GM12878 (cell line): ENCODE data around the gene GOLGA8H. TPM values are rescaled to one million over a fixed set of nuclear protein-coding genes. Genes with fewer than 3 reads are reported as not detected.
A peak's percentile ranks its signal among the peaks of the same experiment; 100 is the strongest.

ENCODE experiments used
- CBFB ChIP-seq: IDR thresholded peaks from 2 replicates; pipeline ENCODE4 v1.6.1; 2016; ENCODE audit warnings: antibody characterized with exemption, low read depth
- EED ChIP-seq: sonication (generic); IDR thresholded peaks from 2 replicates; pipeline ENCODE4 v1.6.1; 2016; ENCODE audit warnings: antibody characterized with exemption, low read depth
- EP300 ChIP-seq, 2 experiments: fragments of 150-350 bp in 1 of 2; IDR thresholded peaks; 2 replicates each; pipeline ENCODE4 v1.6.1; 2011 to 2012; ENCODE audit warnings: low read depth in 2 of 2, low read length in 2 of 2, borderline replicate concordance in 1 of 2, improper control_type of control experiment in 1 of 2, inconsistent platforms in 1 of 2; ENCODE audit not compliant: control insufficient read depth in 1 of 2
- FOXM1 ChIP-seq: IDR thresholded peaks from 2 replicates; pipeline ENCODE4 v1.6.1; 2012; ENCODE audit warnings: low read depth, mild to moderate bottlenecking, inconsistent platforms, low read length, moderate library complexity
- GATAD2B ChIP-seq: fragments of 450-650 bp; conservative IDR thresholded peaks from 2 replicates; pipeline ENCODE4 v1.6.1; 2017; ENCODE audit warnings: low read depth, mild to moderate bottlenecking, moderate library complexity
- HDAC2 ChIP-seq: fragments of 200-600 bp; sonication (generic); IDR thresholded peaks from 2 replicates; pipeline ENCODE4 v1.6.1; 2017
- MLLT1 ChIP-seq: fragments of 450-650 bp; IDR thresholded peaks from 2 replicates; pipeline ENCODE4 v1.6.1; 2016; ENCODE audit warnings: mild to moderate bottlenecking
- MXI1 ChIP-seq: fragments of 150-350 bp; IDR thresholded peaks from 2 replicates; pipeline ENCODE4 v1.6.1; 2011; ENCODE audit warnings: low read depth, mild to moderate bottlenecking, inconsistent platforms, low read length, improper control_type of control experiment
- MYB ChIP-seq: fragments of 150-350 bp; IDR thresholded peaks from 2 replicates; pipeline ENCODE4 v1.6.1; 2014; ENCODE audit warnings: mild to moderate bottlenecking, low read depth, low read length, borderline replicate concordance
- NBN ChIP-seq: fragments of 450-650 bp; IDR thresholded peaks from 2 replicates; pipeline ENCODE4 v1.6.1; 2016
- NR2F1 ChIP-seq: fragments of 450-650 bp; conservative IDR thresholded peaks from 2 replicates; pipeline ENCODE4 v1.6.1; 2017; ENCODE audit warnings: mild to moderate bottlenecking
- POLR2A ChIP-seq: IDR thresholded peaks from 2 replicates; pipeline ENCODE4 v1.6.1; 2011; ENCODE audit warnings: low read depth, mild to moderate bottlenecking, low read length
- SIN3A ChIP-seq: IDR thresholded peaks from 2 replicates; pipeline ENCODE4 v1.6.1; 2012; ENCODE audit warnings: low read depth, low read length, improper control_type of control experiment
- SIX5 ChIP-seq: IDR thresholded peaks from 2 replicates; pipeline ENCODE4 v1.6.1; 2011; ENCODE audit warnings: mild to moderate bottlenecking, low read depth, low read length, moderate library complexity; ENCODE audit not compliant: severe bottlenecking
- SP1 ChIP-seq: IDR thresholded peaks from one replicate; pipeline ENCODE4 v1.6.1; 2011; ENCODE audit warnings: low read depth, low read length
- YY1 ChIP-seq: IDR thresholded peaks from 2 replicates; pipeline ENCODE4 v1.6.1; 2011; ENCODE audit warnings: low read depth, mild to moderate bottlenecking, low read length
- ZNF207 ChIP-seq: fragments of 450-650 bp; IDR thresholded peaks from 2 replicates; pipeline ENCODE4 v1.6.1; 2014; ENCODE audit warnings: antibody characterized with exemption, mild to moderate bottlenecking, borderline replicate concordance
- polyA plus RNA-seq, 11 experiments: library from polyadenylated mRNA; depleted of rRNA in 4 of 11; unstranded in 6 of 11; stranded (reverse) in 5 of 11; fragments of >200 nt; fragmentation: Nextera tagmentation in 4 of 11; fragmentation: Illumina TruSeq in 1 of 11; extraction: Ambion mirVana in 4 of 11; extraction: Trizol in 1 of 11; gene quantifications; 1 replicate in 1 of 11; 2 replicates in 10 of 11; pipeline versions ENCODE4 v1.2.1 to v1.2.3, GENCODE V29; 2011 to 2016; ENCODE audit warnings: inconsistent platforms in 2 of 11, missing spikeins in 2 of 11, low read depth in 1 of 11
- total RNA-seq, 4 experiments: library from RNA; depleted of rRNA in 3 of 4; stranded (reverse); fragments of >200 nt in 3 of 4; fragmentation: Illumina TruSeq in 1 of 4; extraction: Trizol in 1 of 4; gene quantifications; 2 replicates each; pipeline versions ENCODE4 v1.2.1 to v1.2.3, GENCODE V29; 2013 to 2021
- TF ChIP-seq, protein P1 (sequence below): fragments of 450-650 bp; IDR thresholded peaks from 2 replicates; pipeline ENCODE4 v1.6.1; 2017; ENCODE audit warnings: borderline replicate concordance
- TF ChIP-seq, protein P2 (sequence below): IDR thresholded peaks from 2 replicates; pipeline ENCODE4 v1.6.1; 2012; ENCODE audit warnings: low read depth, low read length, improper control_type of control experiment
- TF ChIP-seq, protein P3 (sequence below): fragments of 450-650 bp; IDR thresholded peaks from 2 replicates; pipeline ENCODE4 v1.6.1; 2017; ENCODE audit warnings: low read depth, mild to moderate bottlenecking, moderate library complexity
- TF ChIP-seq, protein P4 (sequence below): fragments of 450-650 bp; IDR thresholded peaks from 2 replicates; pipeline ENCODE4 v1.6.1; 2017; ENCODE audit warnings: mild to moderate bottlenecking, low read depth, inconsistent platforms; ENCODE audit not compliant: poor library complexity, severe bottlenecking

GOLGA8H gene
- total and polyA plus RNA-seq, 10 of the 15 experiments (the other 5 are each of a cell fraction or from before 2014, with no cell fraction given): 0.18 to 0.56 (median 0.39) TPM; not detected in 4

GRCh38 chr15:30625436-30626193 lies 21.8 kb downstream of the GOLGA8H start, which contains the start of gene ARHGAP11B (continued):
- peak; percentile 3 for TF ChIP-seq SIX5
- 0 out of 2 replicates have a peak, but pooled peaks have one; percentile 26 for TF ChIP-seq EED
- peak; percentile 79; the same call in 1 of the 2 replicates for TF ChIP-seq FOXM1
- TF ChIP-seq, protein P1, sequence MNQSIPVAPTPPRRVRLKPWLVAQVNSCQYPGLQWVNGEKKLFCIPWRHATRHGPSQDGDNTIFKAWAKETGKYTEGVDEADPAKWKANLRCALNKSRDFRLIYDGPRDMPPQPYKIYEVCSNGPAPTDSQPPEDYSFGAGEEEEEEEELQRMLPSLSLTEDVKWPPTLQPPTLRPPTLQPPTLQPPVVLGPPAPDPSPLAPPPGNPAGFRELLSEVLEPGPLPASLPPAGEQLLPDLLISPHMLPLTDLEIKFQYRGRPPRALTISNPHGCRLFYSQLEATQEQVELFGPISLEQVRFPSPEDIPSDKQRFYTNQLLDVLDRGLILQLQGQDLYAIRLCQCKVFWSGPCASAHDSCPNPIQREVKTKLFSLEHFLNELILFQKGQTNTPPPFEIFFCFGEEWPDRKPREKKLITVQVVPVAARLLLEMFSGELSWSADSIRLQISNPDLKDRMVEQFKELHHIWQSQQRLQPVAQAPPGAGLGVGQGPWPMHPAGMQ: peak; percentile 90
- TF ChIP-seq MXI1: peak; percentile 92
- peak; percentile 96 for TF ChIP-seq SIN3A
- TF ChIP-seq ZNF207: peak; percentile 74; the same call in 1 of the 2 replicates
- TF ChIP-seq GATAD2B: 0 out of 2 replicates have a peak, but pooled peaks have one; percentile 52
- peak; percentile 92 for TF ChIP-seq MYB
- TF ChIP-seq, protein P2, sequence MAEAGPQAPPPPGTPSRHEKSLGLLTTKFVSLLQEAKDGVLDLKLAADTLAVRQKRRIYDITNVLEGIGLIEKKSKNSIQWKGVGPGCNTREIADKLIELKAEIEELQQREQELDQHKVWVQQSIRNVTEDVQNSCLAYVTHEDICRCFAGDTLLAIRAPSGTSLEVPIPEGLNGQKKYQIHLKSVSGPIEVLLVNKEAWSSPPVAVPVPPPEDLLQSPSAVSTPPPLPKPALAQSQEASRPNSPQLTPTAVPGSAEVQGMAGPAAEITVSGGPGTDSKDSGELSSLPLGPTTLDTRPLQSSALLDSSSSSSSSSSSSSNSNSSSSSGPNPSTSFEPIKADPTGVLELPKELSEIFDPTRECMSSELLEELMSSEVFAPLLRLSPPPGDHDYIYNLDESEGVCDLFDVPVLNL: peak; percentile 89
- TF ChIP-seq HDAC2: peak; percentile 70; the same call in 1 of the 2 replicates
- TF ChIP-seq SP1: peak; percentile 11
- TF ChIP-seq NR2F1: 0 out of 2 replicates have a peak, but pooled peaks have one; percentile 53
- peak; percentile 62 for TF ChIP-seq NBN
- TF ChIP-seq EP300 (IDR thresholded peaks at IDR 0.05; ENCODE audit: borderline replicate concordance in 1 of 2, control insufficient read depth in 1 of 2, low read depth in 2 of 2, low read length in 2 of 2): 0 out of 4 replicates have a peak, but pooled peaks of 1 of the 2 experiments have one; percentile 14
- TF ChIP-seq, protein P3, sequence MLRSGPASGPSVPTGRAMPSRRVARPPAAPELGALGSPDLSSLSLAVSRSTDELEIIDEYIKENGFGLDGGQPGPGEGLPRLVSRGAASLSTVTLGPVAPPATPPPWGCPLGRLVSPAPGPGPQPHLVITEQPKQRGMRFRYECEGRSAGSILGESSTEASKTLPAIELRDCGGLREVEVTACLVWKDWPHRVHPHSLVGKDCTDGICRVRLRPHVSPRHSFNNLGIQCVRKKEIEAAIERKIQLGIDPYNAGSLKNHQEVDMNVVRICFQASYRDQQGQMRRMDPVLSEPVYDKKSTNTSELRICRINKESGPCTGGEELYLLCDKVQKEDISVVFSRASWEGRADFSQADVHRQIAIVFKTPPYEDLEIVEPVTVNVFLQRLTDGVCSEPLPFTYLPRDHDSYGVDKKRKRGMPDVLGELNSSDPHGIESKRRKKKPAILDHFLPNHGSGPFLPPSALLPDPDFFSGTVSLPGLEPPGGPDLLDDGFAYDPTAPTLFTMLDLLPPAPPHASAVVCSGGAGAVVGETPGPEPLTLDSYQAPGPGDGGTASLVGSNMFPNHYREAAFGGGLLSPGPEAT: peak; percentile 92
- TF ChIP-seq, protein P4, sequence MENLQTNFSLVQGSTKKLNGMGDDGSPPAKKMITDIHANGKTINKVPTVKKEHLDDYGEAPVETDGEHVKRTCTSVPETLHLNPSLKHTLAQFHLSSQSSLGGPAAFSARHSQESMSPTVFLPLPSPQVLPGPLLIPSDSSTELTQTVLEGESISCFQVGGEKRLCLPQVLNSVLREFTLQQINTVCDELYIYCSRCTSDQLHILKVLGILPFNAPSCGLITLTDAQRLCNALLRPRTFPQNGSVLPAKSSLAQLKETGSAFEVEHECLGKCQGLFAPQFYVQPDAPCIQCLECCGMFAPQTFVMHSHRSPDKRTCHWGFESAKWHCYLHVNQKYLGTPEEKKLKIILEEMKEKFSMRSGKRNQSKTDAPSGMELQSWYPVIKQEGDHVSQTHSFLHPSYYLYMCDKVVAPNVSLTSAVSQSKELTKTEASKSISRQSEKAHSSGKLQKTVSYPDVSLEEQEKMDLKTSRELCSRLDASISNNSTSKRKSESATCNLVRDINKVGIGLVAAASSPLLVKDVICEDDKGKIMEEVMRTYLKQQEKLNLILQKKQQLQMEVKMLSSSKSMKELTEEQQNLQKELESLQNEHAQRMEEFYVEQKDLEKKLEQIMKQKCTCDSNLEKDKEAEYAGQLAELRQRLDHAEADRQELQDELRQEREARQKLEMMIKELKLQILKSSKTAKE: peak; percentile 72
- TF ChIP-seq MLLT1: 0 out of 2 replicates have a peak, but pooled peaks have one; percentile 19
- TF ChIP-seq YY1: peak; percentile 14; the same call in 1 of the 2 replicates
- TF ChIP-seq POLR2A: peak; percentile 38; the same call in 1 of the 2 replicates
- 0 out of 2 replicates have a peak, but pooled peaks have one; percentile 42 for TF ChIP-seq CBFB
